COLO668 (cell line): ENCODE results near the gene OR2A5.
"Not testable (repeated sequence)": the region's sequence is repeated elsewhere in the genome, so short reads cannot be mapped to it uniquely, and the experiment has no call there.

ENCODE experiments used
- DNase-seq: peaks from one replicate; lab custom pipeline; 2025; ENCODE audit not compliant: unreplicated experiment; lab: John Stamatoyannopoulos, UW

The OR2A5 gene

GRCh38 chr7:144048648-144049047 is at the start of gene OR2A5:
TSS of gene OR2A5 (plus strand) at chr7:144048948. CDS start at chr7:144050402, 1,454 bp downstream.
- DNase-seq = no peak

- no peak for DNase-seq
These were observed 48.7 kb upstream of the OR2A5 start, which contains the start of gene OR6B1 for GRCh38 chr7:144000020-144000419. TSS of gene OR6B1 (plus strand) at chr7:144000320. CDS start at chr7:144003997, 3,677 bp downstream.

GRCh38 chr7:144001543-144001942 is 47.2 kb upstream of the OR2A5 start:
- DNase-seq = no peak

GRCh38 chr7:144004703-144005102 is 44.0 kb upstream of the OR2A5 start:
- DNase-seq = no peak

- no peak for DNase-seq
These were observed 42.6 kb upstream of the OR2A5 start for GRCh38 chr7:144006029-144006691.

- DNase-seq = no peak
These were observed 42.1 kb upstream of the OR2A5 start for GRCh38 chr7:144006692-144007042.

GRCh38 chr7:144009361-144009760 is 39.4 kb upstream of the OR2A5 start:
- no peak for DNase-seq

DNA sequence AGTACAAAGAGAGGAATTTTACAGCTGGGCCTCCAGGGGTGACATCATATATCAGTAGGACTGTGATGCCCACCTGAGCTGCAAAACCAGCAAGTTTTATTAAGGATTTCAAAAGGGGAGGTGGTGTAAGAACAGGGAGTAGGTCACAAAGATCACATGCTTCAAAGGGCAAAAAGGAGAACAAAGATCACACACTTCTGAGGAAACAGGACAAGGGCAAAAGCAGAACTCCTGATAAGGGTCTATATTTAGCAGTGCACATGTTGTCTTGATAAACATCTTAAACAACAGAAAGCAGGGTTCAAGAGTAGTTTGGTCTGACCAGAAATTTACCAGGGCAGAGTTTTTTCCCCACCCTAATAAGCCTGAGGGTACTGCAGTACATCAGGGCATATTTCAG is 38.7 kb upstream of the OR2A5 start:
- not testable (repeated sequence) for DNase-seq

DNA sequence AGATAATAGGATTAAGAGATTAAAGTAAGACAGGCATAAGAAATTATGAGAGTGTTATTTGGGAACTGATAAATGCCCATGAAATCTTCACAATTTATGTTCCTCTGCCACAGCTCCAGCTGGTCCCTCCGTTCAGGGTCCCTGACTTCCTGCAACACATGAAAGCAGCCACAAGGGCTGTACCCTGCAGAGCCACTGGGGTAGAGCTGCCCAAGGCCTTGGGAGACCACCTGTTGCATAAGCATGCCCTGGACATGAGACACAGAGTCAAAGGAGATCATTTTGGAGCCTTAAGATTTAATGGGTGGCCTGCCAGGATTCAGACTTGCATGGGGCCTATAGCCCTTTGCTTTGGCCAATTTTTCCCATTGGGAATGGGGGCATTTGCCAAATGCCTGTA is 37.9 kb upstream of the OR2A5 start:
- DNase-seq = not testable (repeated sequence)

DNA sequence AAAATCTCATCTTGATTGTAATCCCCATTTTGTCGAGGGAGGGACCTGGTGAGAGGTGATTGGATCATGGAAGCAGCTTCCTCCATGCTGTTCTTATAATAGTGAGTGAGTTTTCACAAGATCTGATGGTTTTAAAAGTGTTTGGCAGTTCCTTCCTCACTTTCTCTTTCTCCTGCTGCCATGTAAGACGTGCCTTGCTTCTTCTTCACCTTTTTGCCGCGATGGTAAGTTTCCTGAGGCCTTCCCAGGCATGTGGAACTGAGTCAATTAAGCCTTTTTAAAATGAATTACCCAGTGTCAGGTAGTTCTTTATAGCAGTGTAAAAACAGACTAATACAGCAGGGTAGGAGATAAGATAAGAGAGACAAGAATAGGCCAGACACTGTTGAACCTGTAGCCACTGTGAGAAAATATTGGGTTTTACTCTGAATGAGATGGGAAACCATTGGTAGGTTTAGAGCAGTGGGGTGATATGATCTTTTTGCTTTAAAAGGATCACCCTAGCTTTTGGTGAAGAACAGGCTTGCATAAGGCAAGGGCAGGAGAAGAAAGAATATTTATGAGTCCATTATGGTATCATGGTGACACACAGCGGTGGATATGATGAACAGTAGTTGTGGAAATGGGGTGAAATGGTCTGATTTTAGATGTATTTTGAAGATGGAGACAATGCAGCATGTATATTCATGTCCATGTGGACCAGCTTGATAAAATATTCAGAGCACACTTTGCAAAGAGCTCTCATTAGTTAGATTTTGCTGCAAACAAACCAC is 37.1 kb upstream of the OR2A5 start:
- no peak for DNase-seq

GRCh38 chr7:144018065-144018464 is 30.7 kb upstream of the OR2A5 start:
- DNase-seq = no peak

DNA sequence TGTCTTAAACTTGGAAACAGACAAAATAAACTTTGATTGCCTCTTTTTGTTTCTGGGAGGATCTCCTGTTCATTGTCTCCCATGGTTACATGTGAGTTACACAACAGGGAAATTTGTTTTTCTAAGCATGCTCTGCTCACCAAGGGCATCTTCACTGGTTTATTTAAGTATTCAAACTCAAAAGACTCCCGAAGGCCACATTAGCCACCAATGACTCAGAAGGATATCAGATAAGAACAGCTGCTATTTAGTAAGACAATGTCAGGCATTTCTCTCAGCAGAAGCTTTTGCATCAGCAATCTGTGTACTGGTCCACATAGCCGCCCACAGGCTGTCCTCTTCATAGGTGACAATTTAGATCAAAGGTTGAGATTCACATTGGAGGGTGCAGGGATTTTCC is 29.3 kb upstream of the OR2A5 start:
- DNase-seq = no peak

DNA sequence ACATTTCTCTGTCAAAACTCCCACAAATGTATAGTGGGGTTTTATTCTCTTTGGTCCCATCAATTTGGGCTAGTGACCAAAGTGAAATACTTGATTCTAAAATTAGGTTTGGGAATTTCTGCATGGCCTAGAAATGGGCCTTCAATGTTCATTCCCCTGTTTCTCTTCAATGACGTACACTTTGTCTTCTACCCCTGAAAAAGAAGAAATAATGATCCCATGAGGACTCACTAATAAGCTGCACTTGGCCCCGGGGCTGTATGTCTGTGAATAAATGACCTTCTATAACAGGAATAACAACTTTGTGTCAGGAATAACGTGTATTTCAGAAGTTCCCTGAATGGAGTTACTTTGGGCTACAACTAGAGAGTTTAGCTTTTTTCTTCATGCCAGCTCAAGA is 28.4 kb upstream of the OR2A5 start:
- no peak for DNase-seq

GRCh38 chr7:144022169-144022568 is 26.6 kb upstream of the OR2A5 start:
- no peak for DNase-seq

GRCh38 chr7:144023171-144023827 is 25.4 kb upstream of the OR2A5 start:
- DNase-seq = no peak

DNA sequence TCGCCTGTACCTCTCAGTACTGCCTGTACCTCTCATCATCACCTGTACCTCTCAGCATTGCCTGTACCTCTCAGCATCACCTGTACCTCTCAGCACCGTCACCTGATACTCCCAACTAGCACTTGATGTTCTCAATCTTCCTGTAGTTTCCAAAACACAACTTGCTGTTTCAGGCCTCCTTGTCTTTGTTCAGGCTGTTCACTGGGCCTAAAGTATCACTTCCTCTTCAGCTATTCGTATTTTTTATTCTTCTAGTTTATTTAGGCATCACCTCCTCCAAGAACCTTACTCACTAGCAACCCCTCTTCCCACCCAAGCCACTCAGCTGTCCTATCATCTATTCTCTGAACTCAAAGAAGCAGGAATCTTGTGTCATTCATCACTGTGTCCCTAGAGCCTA is 24.5 kb upstream of the OR2A5 start:
- DNase-seq = no peak

DNA sequence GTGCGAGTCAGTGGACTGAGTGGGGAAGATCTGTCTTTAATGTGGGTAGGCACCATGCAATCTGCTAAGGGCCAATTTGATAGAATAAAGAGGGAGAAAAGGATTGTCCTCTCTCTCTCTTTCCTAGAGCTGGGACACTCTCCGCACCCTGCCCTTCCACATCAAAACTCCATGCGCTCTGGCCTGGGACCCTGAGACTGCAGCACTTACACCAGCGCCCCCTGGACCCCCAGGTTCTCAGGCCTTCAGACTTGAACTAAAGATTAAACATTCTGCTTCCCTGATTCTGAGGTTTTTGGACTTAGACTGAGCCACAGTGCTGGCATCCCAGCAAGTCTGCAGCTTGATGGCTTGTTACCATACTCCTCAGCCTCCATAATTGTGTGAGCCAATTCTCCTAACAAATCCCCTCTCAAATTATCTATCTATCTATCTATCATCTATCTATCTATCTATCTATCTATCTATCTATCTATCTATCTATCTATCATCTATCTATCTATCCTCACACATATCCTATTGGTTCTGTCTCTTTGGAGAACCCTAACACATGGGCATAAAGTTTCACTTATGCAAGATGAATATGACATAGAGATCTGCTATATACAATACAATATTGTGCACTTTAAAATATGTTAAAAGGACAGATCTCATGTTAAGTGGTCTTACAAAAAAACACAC is 22.4 kb upstream of the OR2A5 start:
- DNase-seq = no peak

DNA sequence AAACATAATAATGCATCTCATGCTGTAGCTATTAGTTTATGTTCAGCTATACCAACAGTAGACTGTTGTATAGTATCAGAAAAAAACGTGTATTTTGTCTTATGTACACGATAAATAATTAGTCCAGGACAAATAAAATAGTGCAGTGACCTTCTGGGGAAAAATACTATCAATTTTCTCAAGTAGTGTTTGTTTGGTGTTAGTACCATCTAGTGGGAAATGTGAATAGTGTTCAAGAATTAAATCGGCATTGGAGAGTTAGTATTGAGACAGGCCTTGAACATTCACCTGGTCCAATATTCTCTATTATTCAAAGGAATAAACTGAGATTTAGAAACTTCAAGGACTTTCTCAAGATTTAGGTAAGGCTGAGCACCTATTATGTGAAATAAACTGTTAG is 21.7 kb upstream of the OR2A5 start:
- no peak for DNase-seq

DNA sequence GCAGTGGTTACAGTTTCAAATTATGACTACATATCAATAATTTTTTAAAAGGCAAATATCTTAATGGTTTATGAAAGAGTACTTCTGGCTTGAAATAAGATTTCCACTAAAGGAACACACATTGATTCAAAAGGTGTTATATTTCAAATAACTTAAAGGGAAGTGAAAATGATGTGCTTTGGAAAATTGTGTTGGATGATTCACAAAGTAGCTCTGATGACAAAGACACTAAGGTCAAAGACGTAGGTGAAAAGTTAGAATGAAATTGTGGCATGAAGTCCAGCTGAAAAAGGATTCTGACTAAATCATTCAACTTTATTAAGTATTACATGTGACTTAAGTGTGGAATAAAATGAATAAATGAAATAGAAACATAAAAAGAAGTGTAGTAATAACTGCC is 20.8 kb upstream of the OR2A5 start:
- DNase-seq = no peak

DNA sequence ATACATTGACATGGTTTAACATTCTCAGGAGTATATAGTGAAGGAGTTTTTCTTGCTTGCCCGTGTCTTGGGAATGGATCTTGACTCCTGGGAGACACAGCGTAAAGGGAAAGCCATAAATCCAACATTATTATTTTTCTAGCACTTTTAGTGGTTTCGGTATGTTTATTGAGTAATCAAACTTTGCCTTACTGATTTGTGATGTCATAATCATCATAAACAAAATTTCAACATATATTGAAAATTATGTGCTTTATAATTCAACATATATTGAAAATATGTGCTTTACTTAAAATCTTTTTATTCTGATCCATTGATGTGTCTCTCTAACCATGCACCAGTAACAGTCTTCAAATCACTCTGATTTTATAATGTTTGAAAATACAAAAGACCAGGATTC is 20.2 kb upstream of the OR2A5 start:
- no peak for DNase-seq

DNA sequence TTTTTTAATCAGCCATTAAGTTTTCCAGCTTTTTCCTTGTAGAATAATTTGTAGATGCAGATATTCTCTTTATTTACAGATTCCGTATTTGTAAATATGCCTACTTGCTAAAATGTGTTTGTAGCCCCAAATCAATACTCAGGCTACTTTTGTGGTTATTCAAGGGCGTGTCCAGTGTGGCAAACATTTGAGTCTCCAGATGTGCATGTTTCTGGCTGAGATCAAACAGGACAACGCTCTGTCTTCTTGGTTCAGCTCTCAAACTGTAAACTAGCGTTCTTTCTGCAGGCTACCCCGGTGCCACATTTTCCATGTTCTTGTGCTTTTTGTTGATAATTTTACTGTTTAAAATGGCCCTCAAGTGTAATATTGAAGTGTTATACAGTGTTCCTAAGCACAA is 16.2 kb upstream of the OR2A5 start:
- DNase-seq = no peak
